Measurements from ENCODE around the gene ANK3.

DNA sequence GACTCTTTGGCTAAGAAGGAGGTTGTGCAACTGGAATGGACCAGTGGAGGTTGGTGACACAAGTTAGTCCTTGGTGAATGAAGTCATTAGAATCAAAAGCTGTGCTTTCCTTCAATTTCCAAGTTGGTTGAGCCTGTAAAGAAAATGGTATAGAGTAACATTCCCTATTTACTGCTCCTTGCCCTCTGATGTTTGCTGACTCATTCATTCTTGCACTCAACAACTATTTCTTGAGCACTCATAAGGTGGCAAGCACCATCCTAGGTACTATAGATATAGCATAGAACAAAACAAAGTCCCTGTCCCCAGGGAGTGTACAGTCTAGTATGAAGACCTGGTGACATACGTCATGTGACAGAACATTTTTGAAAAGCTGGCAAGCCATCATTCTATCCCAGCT is 364.4 kb downstream of the ANK3 start:
- TF ChIP-seq GATA2 (IDR thresholded peaks at IDR 0.05; ENCODE audit: low read depth, low read length) (no peak), GATA3 (IDR thresholded peaks at IDR 0.05; ENCODE audit: low read depth, low read length) (no peak)
